MM.1S (cell line): ENCODE measurements around the gene CEP250.

Source experiments
- DNase-seq: peaks from one replicate; pipeline ENCODE4 v3.0.0-alpha.2; 2015
- H2AFZ ChIP-seq: fragments of 300-600 bp; sonication (generic); 2 replicates; pipeline ENCODE4 v1.6.0; 2016; ENCODE audit warnings: antibody characterized with exemption, low read length
- H3F3A ChIP-seq: fragments of 300-600 bp; sonication (generic); 2 replicates; pipeline ENCODE4 v1.6.1; 2016; ENCODE audit warnings: mild to moderate bottlenecking, antibody characterized with exemption, low read length, moderate library complexity, mixed read lengths; ENCODE audit not compliant: insufficient read depth
- H3K27ac ChIP-seq: fragments of 300-600 bp; sonication (generic); 2 replicates; pipeline ENCODE4 v1.5.1; 2016; ENCODE audit warnings: mild to moderate bottlenecking, low read length
- H3K27me3 ChIP-seq: fragments of 300-600 bp; sonication (generic); replicated peaks from 2 replicates; pipeline ENCODE4 v1.6.0; 2016; ENCODE audit warnings: low read length; ENCODE audit not compliant: insufficient read depth
- H3K36me3 ChIP-seq: fragments of 300-600 bp; sonication (generic); replicated peaks from 2 replicates; pipeline ENCODE4 v1.6.1; 2016; ENCODE audit warnings: mild to moderate bottlenecking, low read length, mixed read lengths; ENCODE audit not compliant: insufficient read depth
- H3K4me1 ChIP-seq: fragments of 300-600 bp; sonication (generic); 2 replicates; pipeline ENCODE4 v1.6.1; 2016; ENCODE audit warnings: low read length, mixed read lengths
- H3K4me2 ChIP-seq: fragments of 300-600 bp; sonication (generic); 2 replicates; pipeline ENCODE4 v1.6.0; 2016; ENCODE audit warnings: low read depth, low read length
- H3K4me3 ChIP-seq: fragments of 300-600 bp; sonication (generic); 2 replicates; pipeline ENCODE4 v1.5.1; 2016; ENCODE audit warnings: low read length, mixed read lengths
- H3K79me2 ChIP-seq: fragments of 300-600 bp; sonication (generic); 2 replicates; pipeline ENCODE4 v1.6.1; 2016; ENCODE audit warnings: mixed run types, low read length, mixed read lengths
- H3K9ac ChIP-seq: fragments of 300-600 bp; sonication (generic); 2 replicates; pipeline ENCODE4 v1.6.1; 2016; ENCODE audit warnings: low read length, mixed read lengths
- H3K9me2 ChIP-seq: fragments of 300-600 bp; sonication (generic); replicated peaks from 2 replicates; pipeline ENCODE4 v1.6.1; 2016; ENCODE audit warnings: mild to moderate bottlenecking, low read length, mixed read lengths; ENCODE audit not compliant: insufficient read depth
- H3K9me3 ChIP-seq: fragments of 300-600 bp; sonication (generic); replicated peaks from 2 replicates; pipeline ENCODE4 v1.6.1; 2016; ENCODE audit warnings: mild to moderate bottlenecking, low read length, mixed read lengths; ENCODE audit not compliant: insufficient read depth
- H4K20me1 ChIP-seq: fragments of 300-600 bp; sonication (generic); 2 replicates; pipeline ENCODE4 v1.6.1; 2016; ENCODE audit warnings: mild to moderate bottlenecking, low read length, moderate library complexity, mixed read lengths; ENCODE audit not compliant: insufficient read depth
- CTCF ChIP-seq: fragments of 300-600 bp; sonication (generic); IDR thresholded peaks from 2 replicates; pipeline ENCODE4 v1.5.1; 2016; ENCODE audit warnings: antibody characterized with exemption, low read length, mixed read lengths
- EZH2 ChIP-seq: fragments of 300-600 bp; sonication (generic); optimal IDR thresholded peaks from 2 replicates; pipeline ENCODE3; 2017; ENCODE audit warnings: low read depth, mild to moderate bottlenecking, antibody characterized with exemption, low read length, mixed read lengths
- EZH2phosphoT487 ChIP-seq: fragments of 300-600 bp; sonication (generic); IDR thresholded peaks from 2 replicates; pipeline ENCODE4 v1.6.1; 2018; ENCODE audit warnings: antibody characterized with exemption, low read length

CEP250 gene

GRCh38 chr20:35474303-35474871, 19.0 kb downstream of the CEP250 start:
- Histone ChIP-seq H3K4me2 (no peak overlapping the region), H4K20me1 (no peaks in the 10 kb centered on the region), H3K27ac (no peak overlapping the region), H3K9me3 (no peaks in the 10 kb centered on the region), H3K4me1 (no peaks in the 10 kb centered on the region), H3K27me3 (no peaks in the 10 kb centered on the region), H3K9me2 (no peaks in the 10 kb centered on the region), H3K79me2 (no peaks in the 10 kb centered on the region), H3K36me3 (no peaks in the 10 kb centered on the region), H3K4me3 (no peak overlapping the region), H2AFZ (no peak overlapping the region), H3K9ac (no peak overlapping the region), H3F3A (no peaks in the 10 kb centered on the region)
- no peak for DNase-seq
- no peak for TF ChIP-seq CTCF
- no peak for TF ChIP-seq EZH2phosphoT487
- no peak for TF ChIP-seq EZH2

GRCh38 chr20:35476288-35476687, 20.9 kb downstream of the CEP250 start:
- Histone ChIP-seq H3K4me3 (no peak overlapping the region), H3F3A (no peaks in the 10 kb centered on the region), H3K79me2 (no peaks in the 10 kb centered on the region), H4K20me1 (no peaks in the 10 kb centered on the region), H3K27ac (no peak overlapping the region), H3K9ac (no peak overlapping the region), H3K27me3 (no peaks in the 10 kb centered on the region), H2AFZ (no peak overlapping the region), H3K9me2 (no peaks in the 10 kb centered on the region), H3K9me3 (no peaks in the 10 kb centered on the region), H3K36me3 (no peaks in the 10 kb centered on the region), H3K4me2 (no peak overlapping the region), H3K4me1 (no peaks in the 10 kb centered on the region)
- no peak for TF ChIP-seq EZH2
- TF ChIP-seq EZH2phosphoT487 = no peak
- TF ChIP-seq CTCF = no peak
- no peak for DNase-seq

GRCh38 chr20:35478804-35479472, 23.5 kb downstream of the CEP250 start:
- Histone ChIP-seq H3K79me2 (no peaks in the 10 kb centered on the region), H3K9ac (no peak overlapping the region), H3K9me2 (no peaks in the 10 kb centered on the region), H3K4me1 (no peaks in the 10 kb centered on the region), H2AFZ (no peak overlapping the region), H3K27ac (no peak overlapping the region), H3K9me3 (no peaks in the 10 kb centered on the region), H3K27me3 (no peaks in the 10 kb centered on the region), H4K20me1 (no peaks in the 10 kb centered on the region), H3K4me3 (no peak overlapping the region), H3K4me2 (no peak overlapping the region), H3F3A (no peaks in the 10 kb centered on the region), H3K36me3 (no peaks in the 10 kb centered on the region)
- no peak for DNase-seq
- TF ChIP-seq EZH2 (no peak), EZH2phosphoT487 (no peak), CTCF (no peak; the same call in 1 of the 2 replicates)
